OCI-LY1 (cell line): ENCODE measurements around the gene ADAMTS17.

Source experiments
- H2AFZ ChIP-seq: fragments of 200-600 bp; sonication (generic), shearing (Covaris generic); 2 replicates; pipeline ENCODE4 v1.6.0; 2014; ENCODE audit warnings: antibody characterized with exemption, mild to moderate bottlenecking, low read length
- H3F3A ChIP-seq: fragments of 200-600 bp; sonication (generic), shearing (Covaris generic); 2 replicates; pipeline ENCODE4 v1.6.0; 2014; ENCODE audit warnings: mild to moderate bottlenecking, antibody characterized with exemption, low read length, moderate library complexity; ENCODE audit not compliant: insufficient read depth
- H3K27ac ChIP-seq: fragments of 200-600 bp; sonication (generic); 2 replicates; pipeline ENCODE4 v1.5.1; 2014; ENCODE audit warnings: low read length, mixed run types, mild to moderate bottlenecking, low read depth; ENCODE audit not compliant: poor library complexity, severe bottlenecking
- H3K27me3 ChIP-seq: fragments of 200-600 bp; sonication (generic); 2 replicates; pipeline ENCODE4 v1.6.0; 2014; ENCODE audit warnings: antibody characterized with exemption, mild to moderate bottlenecking, low read length, moderate library complexity; ENCODE audit not compliant: insufficient read depth
- H3K36me3 ChIP-seq: fragments of 200-600 bp; sonication (generic); 2 replicates; pipeline ENCODE4 v1.6.1; 2014; ENCODE audit warnings: mild to moderate bottlenecking, antibody characterized with exemption, low read length, moderate library complexity, mixed read lengths; ENCODE audit not compliant: insufficient read depth
- H3K4me1 ChIP-seq: fragments of 200-600 bp; sonication (generic); 2 replicates; pipeline ENCODE4 v1.5.1; 2014; ENCODE audit warnings: mild to moderate bottlenecking, low read length, moderate library complexity; ENCODE audit not compliant: insufficient read depth, severe bottlenecking
- H3K4me2 ChIP-seq: fragments of 200-600 bp; sonication (generic), shearing (Covaris generic); 2 replicates; pipeline ENCODE4 v1.6.1; 2014; ENCODE audit warnings: low read length
- H3K4me3 ChIP-seq: fragments of 200-600 bp; sonication (generic); 2 replicates; pipeline ENCODE4 v1.5.1; 2014; ENCODE audit warnings: low read length, low read depth, mild to moderate bottlenecking, mixed read lengths; ENCODE audit not compliant: poor library complexity, severe bottlenecking
- H3K79me2 ChIP-seq: fragments of 200-600 bp; shearing (Covaris generic); 2 replicates; pipeline ENCODE4 v1.6.1; 2016; ENCODE audit warnings: mixed run types, low read length, mixed read lengths; ENCODE audit not compliant: insufficient read depth
- H3K9ac ChIP-seq: fragments of 200-600 bp; sonication (generic), shearing (Covaris generic); 2 replicates; pipeline ENCODE4 v1.6.1; 2014; ENCODE audit warnings: mild to moderate bottlenecking, low read length, mixed read lengths
- H3K9me2 ChIP-seq: fragments of 200-600 bp; sonication (generic), shearing (Covaris generic); 2 replicates; pipeline ENCODE4 v1.6.1; 2014; ENCODE audit warnings: low read depth, mild to moderate bottlenecking, low read length, mixed read lengths
- H3K9me3 ChIP-seq: fragments of 200-600 bp; shearing (Covaris generic); 2 replicates; pipeline ENCODE4 v1.6.1; 2014; ENCODE audit warnings: low read length, mixed read lengths
- H4K20me1 ChIP-seq: fragments of 200-600 bp; sonication (generic), shearing (Covaris generic); 2 replicates; pipeline ENCODE4 v1.6.0; 2016; ENCODE audit warnings: mild to moderate bottlenecking, low read length; ENCODE audit not compliant: insufficient read depth
- CTCF ChIP-seq: fragments of 200-600 bp; sonication (generic), shearing (Covaris generic); IDR thresholded peaks from 2 replicates; pipeline ENCODE4 v1.5.1; 2017; ENCODE audit warnings: mild to moderate bottlenecking, antibody characterized with exemption, low read length, moderate library complexity, mixed read lengths
- EZH2 ChIP-seq: fragments of 200-600 bp; sonication (generic), shearing (Covaris generic); IDR thresholded peaks from 2 replicates; pipeline ENCODE4 v1.8.0; 2017; ENCODE audit warnings: borderline replicate concordance, mixed run types, mild to moderate bottlenecking, antibody characterized with exemption, low read length, moderate library complexity, mixed read lengths

ADAMTS17 gene

GRCh38 chr15:100123611-100124010 lies 218.2 kb downstream of the ADAMTS17 start:
- no peaks in the 10 kb centered on the region for H3K9me2 ChIP-seq
- no peaks in the 10 kb centered on the region for H3K4me1 ChIP-seq
- H3K9ac ChIP-seq, result no peak overlapping the region
- H3K4me3 ChIP-seq, result no peak overlapping the region
- no peaks in the 10 kb centered on the region for H4K20me1 ChIP-seq
- H3K9me3 ChIP-seq, result 0 out of 2 replicates have a peak, but pooled peaks cover 3% of the 10 kb centered on the region
- no peaks in the 10 kb centered on the region; the same call in 1 of the 2 replicates for H3K27me3 ChIP-seq
- no peaks in the 10 kb centered on the region for H3F3A ChIP-seq
- TF ChIP-seq CTCF (no peak), EZH2 (no peak)
- H3K36me3 ChIP-seq, result no peaks in the 10 kb centered on the region
- no peak overlapping the region for H3K27ac ChIP-seq
- no peak overlapping the region for H3K4me2 ChIP-seq
- H3K79me2 ChIP-seq, result no peaks in the 10 kb centered on the region
- no peak overlapping the region for H2AFZ ChIP-seq

- Histone ChIP-seq H3K4me1 (no peaks in the 10 kb centered on the region), H3K27me3 (no peaks in the 10 kb centered on the region; the same call in 1 of the 2 replicates), H3K27ac (no peak overlapping the region), H3K36me3 (no peaks in the 10 kb centered on the region), H3K9ac (no peak overlapping the region), H3K4me3 (no peak overlapping the region), H3K9me2 (no peaks in the 10 kb centered on the region), H4K20me1 (no peaks in the 10 kb centered on the region), H3F3A (no peaks in the 10 kb centered on the region), H3K4me2 (no peak overlapping the region), H3K79me2 (no peaks in the 10 kb centered on the region), H3K9me3 (0 out of 2 replicates have a peak, but pooled peaks cover 3% of the 10 kb centered on the region), H2AFZ (no peak overlapping the region)
- no peak for TF ChIP-seq CTCF
- TF ChIP-seq EZH2, result no peak
These were observed 220.5 kb downstream of the ADAMTS17 start for GRCh38 chr15:100121285-100121684.

GRCh38 chr15:100120111-100120510 lies 221.7 kb downstream of the ADAMTS17 start:
- Histone ChIP-seq H3K4me3 (no peak overlapping the region), H3K27me3 (no peaks in the 10 kb centered on the region; the same call in 1 of the 2 replicates), H3K4me2 (no peak overlapping the region), H3K27ac (no peak overlapping the region), H4K20me1 (no peaks in the 10 kb centered on the region), H3K9me3 (0 out of 2 replicates have a peak, but pooled peaks cover 3% of the 10 kb centered on the region), H2AFZ (no peak overlapping the region), H3K79me2 (no peaks in the 10 kb centered on the region), H3K36me3 (no peaks in the 10 kb centered on the region), H3K4me1 (no peaks in the 10 kb centered on the region), H3K9me2 (no peaks in the 10 kb centered on the region), H3F3A (no peaks in the 10 kb centered on the region), H3K9ac (no peak overlapping the region)
- TF ChIP-seq EZH2, result no peak
- TF ChIP-seq CTCF, result no peak
